GM12801 (cell line): ENCODE measurements around the gene SLC9A3.

Source experiments
- TF ChIP-seq, protein P1 (sequence below): IDR thresholded peaks from one replicate; pipeline ENCODE4 v1.5.1; 2011; ENCODE audit warnings: control low read depth; ENCODE audit not compliant: insufficient read length; ENCODE audit errors: extremely low read depth

SLC9A3 gene

DNA sequence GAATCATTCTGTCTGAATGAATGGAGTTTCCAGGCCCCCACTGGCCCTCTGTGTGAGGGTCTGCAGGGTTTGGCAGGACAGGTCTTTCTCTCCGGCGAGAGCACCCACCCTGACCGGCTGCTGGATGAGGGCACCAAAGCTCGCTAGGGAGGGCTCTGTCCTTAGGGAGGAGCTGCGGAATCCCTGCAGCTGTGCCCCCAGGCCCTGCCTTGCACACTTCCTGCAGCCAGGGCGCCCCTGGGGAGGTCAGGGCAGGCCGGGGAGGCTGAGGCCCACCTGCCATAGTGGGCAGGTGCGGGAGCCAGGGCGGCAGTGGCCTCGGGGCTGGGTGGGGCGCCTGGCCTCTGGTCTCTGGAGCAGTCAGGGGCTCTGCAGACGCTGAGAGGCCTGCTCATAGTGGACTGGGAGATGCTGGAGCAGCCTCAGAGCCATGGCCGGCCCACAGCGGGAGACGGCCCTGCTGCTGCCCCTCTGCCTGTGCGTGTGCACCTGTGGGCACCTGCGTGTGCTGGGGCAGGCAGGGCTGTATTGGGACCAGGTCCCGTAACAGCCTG is 45.2 kb downstream of the SLC9A3 start:
- TF ChIP-seq, protein P1, sequence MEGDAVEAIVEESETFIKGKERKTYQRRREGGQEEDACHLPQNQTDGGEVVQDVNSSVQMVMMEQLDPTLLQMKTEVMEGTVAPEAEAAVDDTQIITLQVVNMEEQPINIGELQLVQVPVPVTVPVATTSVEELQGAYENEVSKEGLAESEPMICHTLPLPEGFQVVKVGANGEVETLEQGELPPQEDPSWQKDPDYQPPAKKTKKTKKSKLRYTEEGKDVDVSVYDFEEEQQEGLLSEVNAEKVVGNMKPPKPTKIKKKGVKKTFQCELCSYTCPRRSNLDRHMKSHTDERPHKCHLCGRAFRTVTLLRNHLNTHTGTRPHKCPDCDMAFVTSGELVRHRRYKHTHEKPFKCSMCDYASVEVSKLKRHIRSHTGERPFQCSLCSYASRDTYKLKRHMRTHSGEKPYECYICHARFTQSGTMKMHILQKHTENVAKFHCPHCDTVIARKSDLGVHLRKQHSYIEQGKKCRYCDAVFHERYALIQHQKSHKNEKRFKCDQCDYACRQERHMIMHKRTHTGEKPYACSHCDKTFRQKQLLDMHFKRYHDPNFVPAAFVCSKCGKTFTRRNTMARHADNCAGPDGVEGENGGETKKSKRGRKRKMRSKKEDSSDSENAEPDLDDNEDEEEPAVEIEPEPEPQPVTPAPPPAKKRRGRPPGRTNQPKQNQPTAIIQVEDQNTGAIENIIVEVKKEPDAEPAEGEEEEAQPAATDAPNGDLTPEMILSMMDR = no peak

DNA sequence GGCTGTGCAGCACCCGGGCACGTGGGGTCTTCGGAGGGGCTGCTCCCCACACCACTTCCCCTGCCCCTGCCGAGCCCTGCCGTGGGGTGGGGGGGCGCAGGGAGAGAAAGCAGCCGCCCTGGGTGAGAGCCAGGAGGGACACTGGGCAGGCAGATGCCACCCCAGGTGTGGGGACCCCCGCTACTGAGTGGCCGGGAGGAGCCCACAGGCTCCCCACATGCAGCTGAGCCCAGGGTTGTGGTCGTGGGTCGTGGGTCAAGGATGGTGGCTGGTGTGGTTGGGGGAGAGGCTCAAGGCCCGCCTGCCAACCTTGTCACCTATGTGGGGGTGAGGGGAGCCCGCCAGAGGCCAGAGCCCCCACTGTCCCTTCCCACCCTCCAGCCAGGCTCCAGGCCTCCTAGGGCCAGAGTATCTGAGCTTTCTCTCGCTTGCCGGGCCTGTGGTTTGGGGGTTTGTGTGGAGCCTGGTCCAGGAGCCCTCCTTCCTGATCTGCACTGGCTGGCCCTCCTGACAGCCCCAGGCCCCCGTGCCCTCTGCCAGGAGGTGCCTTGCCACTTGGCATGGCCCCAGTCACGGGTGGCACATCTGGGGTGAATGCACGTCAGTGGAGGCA is 45.8 kb downstream of the SLC9A3 start:
- TF ChIP-seq, protein P1 = no peak

DNA sequence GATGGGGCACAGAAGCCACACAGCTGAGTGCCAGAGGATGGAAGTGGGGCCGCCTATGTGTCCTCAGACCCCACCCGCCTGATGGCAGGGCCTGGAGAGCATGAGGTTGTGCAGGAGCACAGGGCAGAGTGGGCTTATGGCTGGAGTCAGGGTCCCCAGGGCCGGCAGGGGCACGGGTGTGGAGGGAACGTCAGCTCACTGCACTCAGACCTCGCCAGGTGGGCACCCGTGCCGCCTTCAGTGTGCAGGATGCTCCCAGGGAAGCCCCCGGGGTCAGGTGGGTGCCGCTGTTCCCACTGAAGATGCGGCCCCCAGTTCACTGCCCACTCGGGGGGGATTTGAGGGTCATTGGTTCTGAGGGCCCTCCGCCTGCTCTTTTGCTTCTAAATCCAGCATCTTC is 46.4 kb downstream of the SLC9A3 start:
- TF ChIP-seq, protein P1 = no peak

DNA sequence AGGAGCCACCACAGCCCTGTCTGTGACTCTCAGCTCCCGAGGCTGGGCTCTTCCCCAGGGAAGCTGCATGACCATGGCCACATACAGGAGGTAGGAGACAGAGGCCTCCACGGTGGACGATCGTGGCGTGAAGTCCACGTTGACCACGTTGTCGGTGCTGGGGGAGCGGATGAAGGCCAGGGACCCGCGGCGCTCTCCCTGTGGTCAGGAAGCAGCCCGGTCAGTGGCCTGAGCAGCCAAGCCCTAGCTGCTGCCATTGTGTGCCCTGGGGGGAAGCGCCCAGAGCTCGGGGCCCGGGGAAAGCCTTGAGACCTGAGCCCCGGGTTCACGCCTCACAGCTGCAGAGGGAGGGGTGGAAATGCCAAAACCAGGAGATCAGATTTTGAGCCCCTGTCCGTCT is 47.0 kb downstream of the SLC9A3 start:
- TF ChIP-seq, protein P1 = no peak

DNA sequence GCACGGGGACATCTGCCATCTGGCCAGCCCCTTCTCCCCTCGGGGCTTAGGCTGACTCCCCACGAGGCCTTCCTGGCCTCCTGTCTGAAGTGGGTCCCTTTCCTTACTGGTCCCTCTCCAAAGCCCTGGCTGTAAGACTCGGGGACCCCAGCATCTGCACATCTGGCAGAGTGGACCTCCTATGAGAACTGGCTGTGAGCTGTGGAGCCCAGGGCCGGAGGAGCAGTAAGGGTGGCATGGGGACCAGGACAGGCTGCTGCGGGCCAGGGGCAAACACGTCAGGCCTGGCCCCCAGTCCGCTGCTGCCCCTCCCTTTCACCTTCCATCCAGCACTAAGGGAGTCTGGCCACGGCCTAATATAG is 47.5 kb downstream of the SLC9A3 start:
- TF ChIP-seq, protein P1 = no peak

DNA sequence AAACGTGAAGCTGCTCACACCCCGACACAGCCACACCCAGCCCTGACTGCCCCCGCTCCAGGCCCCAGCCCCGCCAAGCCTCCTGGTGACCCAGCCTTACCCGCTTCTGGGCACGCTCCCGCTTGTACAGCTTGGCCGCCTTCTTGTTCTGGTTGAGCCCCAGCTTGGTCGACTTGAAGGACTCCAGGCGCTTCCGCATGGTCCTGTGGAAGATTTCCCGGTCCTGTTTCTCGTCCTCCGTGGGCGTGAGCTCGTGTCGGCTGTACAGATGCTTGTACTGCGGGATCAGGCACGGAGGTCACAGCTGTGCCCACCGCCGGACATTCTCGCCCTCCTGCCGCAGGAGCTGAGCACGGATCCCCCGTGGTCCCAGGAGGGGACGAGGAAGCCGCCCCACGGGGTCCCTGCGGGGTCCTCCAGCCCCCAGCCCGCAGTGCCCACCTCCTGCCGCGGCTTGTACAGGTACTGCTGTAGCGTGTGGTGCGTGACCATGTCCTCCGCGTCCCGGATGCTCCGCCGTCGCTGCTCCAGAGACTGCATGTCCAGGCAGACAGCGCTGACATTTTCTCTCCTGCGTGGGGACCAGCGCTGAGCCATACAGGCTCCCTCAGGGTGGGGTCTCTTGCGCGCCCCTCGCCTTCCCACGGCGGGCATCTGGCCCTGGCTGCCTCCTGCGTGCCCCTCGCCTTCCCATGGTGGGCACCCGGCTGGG is 48.0 kb downstream of the SLC9A3 start:
- TF ChIP-seq, protein P1 = no peak

DNA sequence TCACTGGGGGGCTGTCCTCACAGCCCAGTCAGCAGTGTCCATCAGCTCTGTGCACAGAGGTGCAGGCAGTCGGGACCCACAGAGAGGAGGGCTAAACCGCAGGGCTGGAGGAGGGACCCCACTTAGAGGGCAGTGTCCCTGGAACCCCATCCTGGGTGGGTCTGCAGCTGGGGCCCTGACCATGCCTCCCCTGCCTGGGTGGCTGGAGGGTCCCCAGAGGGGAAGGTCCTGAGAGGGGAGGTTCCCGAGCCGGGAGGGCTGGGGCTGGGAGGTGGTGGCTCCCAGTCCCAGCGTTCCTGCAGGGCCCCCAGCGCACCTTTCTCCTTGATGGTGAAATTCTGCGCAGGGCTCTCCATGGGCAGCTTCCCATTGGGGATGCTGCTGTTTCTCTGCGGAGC is 48.5 kb downstream of the SLC9A3 start:
- TF ChIP-seq, protein P1 = no peak
